ENCODE measurements around the gene GDPD1.
"Not testable (repeated sequence)": the region's sequence is repeated elsewhere in the genome, so short reads cannot be mapped to it uniquely, and the experiment has no call there.

GDPD1 gene

DNA sequence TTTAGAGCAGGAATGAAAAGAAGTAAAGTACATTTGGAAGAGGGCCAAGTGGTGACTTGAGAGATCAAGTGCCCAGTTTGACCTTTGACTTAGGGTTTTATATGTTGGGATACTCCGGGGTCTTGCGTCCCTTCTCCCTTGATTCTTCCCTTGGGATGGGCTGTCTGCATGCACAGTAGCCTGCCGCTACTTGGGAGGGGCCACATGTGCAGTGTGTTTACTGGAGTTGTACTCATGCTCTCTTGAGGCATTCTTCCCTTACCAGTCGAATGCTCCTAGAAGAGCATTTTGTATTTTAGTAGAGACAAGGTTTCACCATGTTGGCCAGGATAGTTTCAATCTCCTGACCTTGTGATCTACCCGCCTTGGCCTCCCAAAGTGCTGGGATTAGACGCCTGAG, 23.8 kb downstream of the GDPD1 start:
- no peak for DNase-seq (ENCODE audit: low spot score)
- no peak for FAIRE-seq

DNA sequence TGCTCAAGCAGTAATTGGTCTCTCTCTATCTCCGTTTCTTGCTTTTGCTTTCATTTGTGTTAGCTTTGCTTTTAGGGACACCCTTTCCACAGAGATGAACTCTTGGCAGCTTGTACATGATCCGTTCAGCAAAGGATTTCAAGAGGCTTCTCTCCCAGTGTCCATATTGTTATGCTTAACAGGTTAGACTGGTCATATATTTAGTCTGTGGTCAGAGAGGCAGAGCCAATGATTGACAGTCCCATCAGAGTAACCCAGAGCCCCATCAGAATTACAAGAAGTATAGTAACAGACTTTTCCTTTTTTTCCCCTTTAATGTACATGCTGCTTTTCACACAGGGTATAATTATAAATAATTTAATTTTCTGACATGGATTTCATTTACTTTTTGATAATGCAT, 34.4 kb downstream of the GDPD1 start:
- FAIRE-seq = no peak
- DNase-seq (ENCODE audit: low spot score) = no peak

DNA sequence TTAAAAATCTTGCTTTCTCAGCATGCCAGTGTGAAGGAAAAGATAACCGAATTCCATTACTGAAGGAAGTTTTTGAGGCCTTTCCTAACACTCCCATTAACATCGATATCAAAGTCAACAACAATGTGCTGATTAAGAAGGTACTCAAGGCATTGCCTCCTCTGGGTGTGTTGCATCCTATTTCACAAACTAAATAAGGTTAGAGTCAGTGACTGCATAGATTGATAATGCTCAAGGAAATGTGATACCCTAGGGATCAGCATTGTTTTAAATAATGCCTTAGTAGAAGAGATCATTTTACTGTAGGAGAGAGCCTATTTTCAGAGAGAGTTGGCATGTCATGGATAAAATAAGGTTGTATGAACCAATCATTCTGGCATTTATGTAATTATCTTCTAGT, 36.8 kb downstream of the GDPD1 start:
- no peak for DNase-seq (ENCODE audit: low spot score)
- FAIRE-seq = no peak

DNA sequence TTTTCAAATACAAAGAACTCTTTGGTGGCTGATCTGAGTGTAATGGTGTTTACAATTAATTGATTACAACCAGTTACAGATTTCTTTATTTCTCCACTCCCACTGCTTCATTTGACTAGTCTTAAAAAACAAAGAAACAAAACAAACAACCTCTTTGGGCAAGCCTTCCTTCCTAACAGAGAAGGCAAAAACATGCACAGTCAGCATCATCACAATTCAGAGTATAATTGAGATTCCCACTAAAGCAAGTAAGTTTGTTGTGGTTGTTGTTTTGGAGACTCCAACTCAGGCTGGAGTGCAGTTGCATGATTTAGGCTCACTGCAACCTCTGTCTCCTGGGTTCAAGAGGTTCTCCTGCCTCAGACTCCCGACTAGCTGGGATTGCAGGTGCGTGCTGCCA, 40.4 kb downstream of the GDPD1 start:
- FAIRE-seq (no peak), DNase-seq (ENCODE audit: low spot score) (no peak)

DNA sequence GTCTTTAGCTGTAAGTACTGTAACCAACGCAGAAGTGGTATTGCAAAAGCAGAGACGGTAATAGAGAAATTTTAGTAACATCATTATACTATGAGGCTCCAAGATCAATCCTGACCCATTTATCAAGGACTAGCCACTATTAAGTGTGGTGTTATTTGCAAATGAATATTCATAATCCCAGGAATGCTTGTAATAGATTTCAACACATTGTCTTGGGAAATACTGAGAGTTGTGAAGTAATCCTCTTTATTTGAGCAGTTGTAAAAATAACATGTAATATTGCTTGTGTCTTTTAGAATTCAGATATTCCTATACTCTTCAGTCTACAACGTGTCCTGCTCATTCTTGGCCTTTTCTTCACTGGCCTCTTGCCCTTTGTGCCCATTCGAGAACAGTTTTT, 46.4 kb downstream of the GDPD1 start:
- DNase-seq (ENCODE audit: low spot score) (no peak), FAIRE-seq (no peak)

DNA sequence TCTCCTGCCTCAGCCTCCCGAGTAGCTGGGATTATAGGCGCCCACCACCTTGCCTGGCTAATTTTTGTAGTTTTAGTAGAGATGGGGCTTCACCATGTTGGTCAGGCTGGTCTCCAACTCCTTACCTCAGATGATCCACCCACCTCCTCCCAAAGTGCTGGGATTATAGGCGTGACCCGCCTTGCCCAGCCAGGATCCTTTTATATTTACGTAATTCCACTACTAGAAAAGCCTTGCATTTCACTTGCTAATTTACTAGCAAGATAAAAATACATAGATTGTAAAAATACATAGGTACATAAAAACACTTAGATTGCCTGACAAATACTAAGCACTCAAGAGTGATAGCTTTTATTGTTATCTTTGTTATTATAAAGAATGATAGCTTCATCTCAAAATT, 47.5 kb downstream of the GDPD1 start:
- FAIRE-seq = no peak

DNA sequence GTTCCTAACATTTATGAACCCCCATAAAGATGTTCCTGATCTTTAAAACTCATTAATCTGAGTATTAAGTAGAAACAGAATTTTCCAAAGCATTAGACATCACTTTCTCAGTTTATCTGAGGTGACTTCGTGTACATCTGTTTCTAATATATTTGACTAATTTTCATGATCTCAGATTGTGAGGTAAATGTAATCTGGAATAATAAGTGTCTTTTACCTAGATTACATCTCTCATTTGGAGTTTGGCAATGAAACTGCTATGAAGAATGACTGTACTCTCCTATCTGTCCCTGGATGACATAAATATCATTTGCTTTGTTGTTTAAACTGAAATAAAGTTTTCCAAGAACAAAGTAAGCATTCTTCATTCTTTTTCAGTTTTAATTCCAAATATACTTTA, 55.3 kb downstream of the GDPD1 start:
- DNase-seq (ENCODE audit: low spot score) = no peak
- FAIRE-seq = no peak

More for the DNA sequence above, 47.5 kb downstream of the GDPD1 start:
- no peak for DNase-seq (ENCODE audit: low spot score)

DNA sequence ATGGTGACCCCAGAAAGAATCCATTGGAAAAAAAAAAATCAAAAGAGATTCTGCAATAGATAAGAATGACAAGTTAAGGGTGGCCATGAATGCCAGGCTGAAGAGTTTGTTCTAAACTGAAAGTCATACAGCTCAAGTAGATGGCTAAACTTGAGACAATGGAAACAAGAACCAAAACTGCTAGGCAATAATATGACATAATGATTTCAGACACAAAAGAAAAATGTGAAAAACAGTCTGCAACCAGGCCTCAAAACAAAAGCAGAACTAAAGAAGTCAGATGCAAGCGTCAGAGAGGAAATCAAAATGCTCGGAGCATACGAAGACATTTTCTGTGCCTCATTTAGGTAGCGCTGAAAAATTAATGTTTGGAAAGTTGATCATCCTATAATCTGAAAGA, 56.7 kb downstream of the GDPD1 start:
- no peak for FAIRE-seq
- DNase-seq (ENCODE audit: low spot score) = no peak

DNA sequence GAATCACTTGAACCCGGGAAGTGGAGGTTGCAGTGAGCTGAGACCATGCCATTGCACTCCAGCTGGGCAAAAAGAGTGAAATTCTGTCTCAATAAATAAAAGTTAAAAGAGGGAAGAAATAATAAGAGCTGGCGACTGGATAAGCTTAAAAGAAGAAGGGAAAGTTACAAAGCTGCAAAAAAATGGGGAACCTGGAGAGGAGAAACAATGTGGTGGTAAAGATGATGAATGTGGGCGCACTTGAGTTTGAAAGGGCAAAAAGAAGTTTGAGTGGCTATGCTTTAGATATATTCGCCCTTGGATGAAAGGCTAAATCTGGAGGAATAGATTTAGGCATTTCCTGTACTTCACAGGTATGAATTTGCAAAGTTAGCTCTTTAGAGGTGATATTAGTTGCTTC, 58.1 kb downstream of the GDPD1 start:
- DNase-seq (ENCODE audit: low spot score) (no peak), FAIRE-seq (no peak)

DNA sequence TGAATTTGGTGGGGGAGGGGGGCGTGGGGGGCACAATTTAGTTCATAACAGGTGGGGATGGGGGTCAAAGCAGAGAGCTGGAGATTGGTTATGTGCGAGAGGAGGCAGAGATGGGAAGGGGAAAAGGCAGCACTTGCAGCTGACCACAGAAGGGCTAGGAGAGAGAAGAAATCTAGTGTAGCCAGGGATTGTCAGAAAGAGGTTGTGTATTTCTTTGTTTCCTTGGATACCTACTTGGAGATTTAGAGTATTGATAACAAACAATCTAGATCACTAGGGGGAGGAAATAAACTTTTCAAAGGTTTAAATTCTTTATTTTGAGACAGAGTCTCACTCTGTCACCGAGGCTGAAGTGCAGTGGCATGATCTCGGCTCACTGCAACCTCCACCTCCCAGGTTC, 64.0 kb downstream of the GDPD1 start:
- no peak for FAIRE-seq
- no peak for DNase-seq (ENCODE audit: low spot score)

DNA sequence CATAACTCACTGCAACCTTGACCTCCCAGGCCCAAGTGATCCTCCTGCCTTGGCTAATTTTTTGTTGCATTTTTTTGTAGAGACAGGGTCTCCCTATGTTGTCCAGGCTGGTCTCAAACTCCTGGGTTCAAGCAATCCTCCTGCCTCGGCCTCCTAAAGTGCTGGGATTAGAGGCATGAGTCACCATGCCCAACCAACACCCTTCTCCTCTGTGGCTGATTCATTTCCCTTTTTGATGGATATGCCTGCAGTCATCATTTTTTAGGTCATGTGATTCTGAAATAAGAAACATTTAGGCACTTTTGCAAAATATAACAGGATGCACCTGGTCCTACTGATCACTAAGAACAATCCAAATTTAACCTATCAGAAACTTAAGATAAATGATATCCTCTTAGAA, 67.1 kb downstream of the GDPD1 start:
- DNase-seq (ENCODE audit: low spot score) = no peak
- FAIRE-seq = no peak

DNA sequence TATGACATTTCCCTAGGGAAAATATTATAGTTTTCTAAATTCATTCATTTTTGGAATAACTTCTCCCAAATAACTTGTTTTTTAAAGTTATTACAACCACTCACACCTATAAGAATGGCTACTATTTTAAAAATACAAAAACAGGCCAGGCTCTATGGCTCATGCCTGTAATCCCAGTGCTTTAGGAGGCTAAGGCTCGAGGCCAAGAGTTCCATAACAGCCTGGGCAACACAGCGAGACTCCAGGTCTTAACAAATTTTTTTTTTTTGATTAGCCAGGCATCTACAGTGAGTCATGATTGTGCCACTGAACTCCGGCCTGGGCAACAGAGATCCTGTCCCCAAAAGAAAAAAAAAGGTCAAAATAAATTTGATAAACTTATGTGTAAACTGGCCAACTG, 67.6 kb downstream of the GDPD1 start:
- no peak for DNase-seq (ENCODE audit: low spot score)
- no peak for FAIRE-seq

DNA sequence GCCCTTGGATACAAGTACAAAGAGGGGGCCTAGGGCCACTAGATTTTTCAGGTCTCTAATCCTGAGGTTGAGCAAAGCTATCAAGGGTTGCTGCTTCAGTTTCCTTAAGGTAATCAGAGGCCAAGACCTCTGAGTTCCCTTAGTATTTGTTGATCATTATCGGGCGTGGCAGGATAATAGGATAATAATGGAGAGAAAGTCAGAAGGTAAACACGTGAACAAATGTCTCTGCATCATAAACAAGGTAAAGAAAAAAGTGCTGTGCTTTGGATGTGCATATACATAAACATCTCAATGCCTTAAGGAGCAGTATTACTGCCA, 69.6 kb downstream of the GDPD1 start:
- no peak for FAIRE-seq
- no peak for DNase-seq (ENCODE audit: low spot score)

DNA sequence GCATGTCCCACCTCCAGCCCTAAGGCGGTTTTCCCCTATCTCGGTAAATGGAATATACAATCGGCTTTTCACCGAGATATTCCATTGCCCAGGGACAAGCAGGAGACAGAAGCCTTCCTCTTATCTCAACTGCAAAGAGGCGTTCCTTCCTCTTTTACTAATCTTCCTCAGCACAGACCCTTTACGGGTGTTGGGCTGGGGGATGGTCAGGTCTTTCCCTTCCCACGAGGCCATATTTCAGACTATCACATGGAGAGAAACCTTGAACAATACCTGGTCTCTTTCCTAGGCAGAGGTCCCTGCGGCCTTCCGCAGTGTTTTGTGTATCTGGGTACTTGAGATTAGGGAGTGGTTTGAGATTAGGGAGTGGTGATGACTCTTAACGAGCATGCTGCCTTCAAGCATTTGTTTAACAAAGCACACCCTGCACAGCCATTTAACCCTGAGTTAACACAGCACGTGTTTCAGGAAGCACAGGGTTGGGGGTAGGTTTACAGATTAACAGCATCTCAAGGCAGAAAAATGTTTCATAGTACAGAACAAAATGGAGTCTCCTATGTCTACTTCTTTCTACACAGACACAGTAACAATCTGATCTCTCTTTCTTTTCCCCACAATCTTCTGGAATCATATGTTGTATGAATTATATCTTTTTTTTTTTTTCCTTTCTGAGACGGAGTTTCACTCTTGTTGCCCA, 70.1 kb downstream of the GDPD1 start:
- not testable (repeated sequence) for FAIRE-seq; DNase-seq (ENCODE audit: low spot score)

DNA sequence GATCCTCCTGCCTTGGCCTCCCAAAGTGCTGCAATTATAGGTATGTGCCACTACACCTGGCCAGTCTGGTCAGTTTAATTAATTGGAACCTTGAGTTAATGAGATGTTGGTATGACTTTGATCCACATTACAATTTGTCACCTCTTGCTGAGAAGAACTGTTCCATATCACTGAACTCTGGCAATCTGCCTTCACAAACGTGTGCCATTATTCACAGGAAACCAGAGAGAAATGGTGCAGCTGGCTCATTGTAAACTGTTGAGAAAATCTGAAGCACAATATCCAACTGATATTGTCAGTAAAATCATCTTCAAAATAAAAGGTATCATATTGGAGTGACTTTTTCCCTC, 71.8 kb downstream of the GDPD1 start:
- no peak for DNase-seq (ENCODE audit: low spot score)
- FAIRE-seq = no peak

DNA sequence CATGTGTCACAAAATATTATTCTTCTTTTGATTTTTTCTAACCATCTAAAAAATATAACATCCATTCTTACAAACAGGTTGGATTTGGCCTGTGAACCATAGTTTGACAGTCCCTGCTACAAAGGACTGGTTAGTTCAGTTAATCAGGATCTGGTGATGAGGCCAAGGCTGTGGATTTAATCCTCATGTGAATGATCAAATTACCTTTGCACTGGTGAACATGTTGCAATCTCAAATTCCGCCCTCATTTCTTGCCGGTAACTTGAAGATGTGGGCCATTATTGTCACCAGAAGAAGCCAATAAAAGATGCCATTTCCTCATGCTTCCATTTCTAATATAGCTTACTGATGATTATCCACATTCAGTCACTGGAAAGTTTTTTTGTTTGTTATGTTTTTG, 75.9 kb downstream of the GDPD1 start:
- DNase-seq (ENCODE audit: low spot score) = no peak
- no peak for FAIRE-seq

DNA sequence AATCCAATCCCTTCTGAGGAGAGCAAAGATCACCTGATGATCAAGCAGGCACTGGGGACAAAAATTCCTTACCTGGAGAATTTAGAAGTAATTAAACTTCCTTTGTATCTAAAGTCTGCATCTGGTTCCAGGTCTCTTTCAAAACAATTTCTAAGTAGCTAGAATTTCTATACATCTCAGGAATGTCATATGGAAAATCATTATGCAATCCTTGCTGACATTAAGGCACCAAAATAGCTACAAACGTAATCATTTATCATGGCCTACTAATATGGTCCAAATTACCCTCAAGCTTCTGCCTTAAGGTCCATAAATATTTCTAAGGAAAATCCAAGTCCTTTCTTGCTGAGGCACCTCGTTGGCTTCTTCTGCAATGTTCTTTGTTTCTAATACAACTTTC, 78.2 kb downstream of the GDPD1 start:
- no peak for DNase-seq (ENCODE audit: low spot score)
- no peak for FAIRE-seq

DNA sequence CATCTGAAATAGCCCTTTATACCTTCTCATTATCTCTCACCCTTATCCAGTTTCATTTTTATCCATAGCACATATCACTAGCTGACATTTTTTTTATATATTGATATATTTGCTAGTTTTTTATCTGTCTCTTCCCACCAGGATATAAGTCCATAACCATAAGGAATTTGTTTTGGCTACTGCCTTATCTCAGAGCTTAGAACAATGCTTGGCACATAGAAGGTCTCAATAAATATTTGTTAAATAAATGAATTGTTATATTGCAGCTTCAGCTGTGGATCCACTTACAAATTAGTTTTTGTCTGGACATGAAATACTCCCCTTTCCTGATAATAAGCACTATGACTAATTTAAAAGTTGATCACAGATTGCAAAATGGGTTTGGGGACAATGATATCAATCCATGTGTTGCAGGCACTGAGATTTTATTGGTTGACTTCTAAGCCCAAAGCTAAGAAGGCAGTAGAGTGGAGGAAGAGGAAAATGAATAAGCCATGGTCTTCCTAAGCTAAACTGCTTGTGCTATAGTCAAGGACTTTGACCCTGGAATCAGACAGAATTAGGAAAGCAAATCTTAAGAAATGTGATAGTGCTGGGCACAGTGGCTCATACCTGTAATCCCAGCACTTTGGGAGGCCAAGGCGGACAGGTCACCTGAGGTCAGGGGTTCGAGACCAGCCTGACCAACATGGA, 79.2 kb downstream of the GDPD1 start:
- FAIRE-seq (no peak), DNase-seq (ENCODE audit: low spot score) (no peak)

DNA sequence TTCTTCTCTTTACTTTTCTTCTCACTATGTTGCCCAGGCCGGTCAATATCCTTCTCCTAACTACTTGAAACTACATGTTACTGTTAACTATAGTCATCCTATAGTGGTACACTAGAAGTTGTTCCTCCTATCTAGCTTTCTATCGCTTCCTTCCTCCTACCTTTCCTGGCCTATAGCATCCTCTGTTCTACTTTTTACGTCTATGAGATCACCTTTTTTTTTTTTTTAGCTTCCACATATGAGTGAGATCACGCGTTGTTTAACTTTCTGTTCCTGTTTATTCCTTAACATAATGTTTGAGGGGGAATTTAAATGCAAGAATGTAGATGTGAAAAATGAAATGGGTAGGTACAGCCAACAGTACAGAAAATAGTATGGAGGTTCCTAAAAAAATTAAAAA, 80.6 kb downstream of the GDPD1 start:
- FAIRE-seq (no peak), DNase-seq (ENCODE audit: low spot score) (no peak)

DNA sequence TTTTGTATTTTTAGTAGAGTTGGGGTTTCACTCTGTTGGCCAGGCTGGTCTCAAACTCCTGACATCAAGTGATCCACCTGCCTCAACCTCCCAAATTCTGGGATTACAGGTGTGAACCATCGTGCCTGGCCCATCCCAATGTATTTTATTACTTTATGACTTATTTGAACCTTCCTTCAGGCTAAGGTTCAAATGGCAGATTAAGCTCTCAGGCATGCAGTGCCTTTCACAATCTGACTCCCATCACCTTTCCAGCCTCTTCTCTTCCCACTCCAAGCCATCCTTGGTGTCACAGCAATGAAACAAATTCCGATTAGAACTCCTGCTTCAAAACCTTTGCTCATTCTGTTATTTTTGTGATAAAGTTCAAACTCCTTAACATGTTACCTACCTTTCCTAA, 84.5 kb downstream of the GDPD1 start:
- no peak for FAIRE-seq

DNA sequence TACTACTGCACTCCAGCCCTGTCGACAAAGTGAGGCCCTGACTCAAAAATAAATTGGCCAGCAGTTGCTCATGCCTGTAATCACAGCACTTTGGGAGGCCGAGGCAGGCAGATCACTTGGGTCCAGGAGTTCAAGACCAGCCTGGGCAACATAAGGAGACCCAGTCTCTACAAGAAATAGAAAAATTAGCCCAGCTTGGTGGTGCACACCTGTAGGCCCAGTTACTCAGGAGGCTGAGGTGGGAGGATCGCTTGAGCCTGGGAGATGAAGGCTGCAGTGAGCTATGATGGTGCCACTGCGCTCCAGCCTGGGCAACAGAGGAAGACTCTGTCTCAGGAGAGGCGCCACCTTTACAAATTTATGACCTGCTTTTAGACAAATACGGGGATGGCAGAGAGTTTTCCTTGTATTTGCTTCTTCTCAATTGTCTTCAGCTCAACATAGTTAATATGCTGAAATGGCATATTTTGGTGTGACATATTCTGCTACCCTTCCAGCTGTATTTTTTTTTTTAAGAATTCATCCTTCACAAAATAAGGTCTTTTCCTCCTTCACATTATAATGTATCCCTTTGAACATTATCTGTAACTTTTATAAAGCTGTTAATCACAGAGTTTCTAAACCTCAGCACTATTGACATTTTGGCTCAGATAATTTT, 90.1 kb downstream of the GDPD1 start:
- FAIRE-seq (no peak), DNase-seq (ENCODE audit: low spot score) (no peak)

More for the DNA sequence above, 84.5 kb downstream of the GDPD1 start:
- DNase-seq (ENCODE audit: low spot score) = no peak

DNA sequence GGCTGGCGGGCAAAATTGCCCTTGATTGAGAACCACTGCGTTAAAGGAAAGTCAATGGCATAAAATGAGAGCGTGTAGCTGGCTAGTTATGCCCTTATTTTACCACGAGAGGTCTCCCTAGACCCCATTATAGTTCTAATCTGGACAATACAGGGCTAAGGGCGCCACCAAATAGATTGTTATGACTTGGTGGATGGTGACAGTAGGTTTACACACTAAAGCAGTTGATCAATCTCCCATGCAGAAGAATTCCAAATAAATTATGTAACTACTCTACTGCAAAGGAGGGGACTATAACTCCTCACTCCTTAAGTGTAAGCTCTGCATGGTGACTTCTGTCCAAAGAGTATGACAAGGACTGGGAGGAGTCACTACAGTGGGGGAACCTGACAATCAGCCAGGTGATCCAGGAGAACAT, 90.7 kb downstream of the GDPD1 start:
- FAIRE-seq (peak; percentile 61), DNase-seq (ENCODE audit: low spot score) (peak; percentile 56)

DNA sequence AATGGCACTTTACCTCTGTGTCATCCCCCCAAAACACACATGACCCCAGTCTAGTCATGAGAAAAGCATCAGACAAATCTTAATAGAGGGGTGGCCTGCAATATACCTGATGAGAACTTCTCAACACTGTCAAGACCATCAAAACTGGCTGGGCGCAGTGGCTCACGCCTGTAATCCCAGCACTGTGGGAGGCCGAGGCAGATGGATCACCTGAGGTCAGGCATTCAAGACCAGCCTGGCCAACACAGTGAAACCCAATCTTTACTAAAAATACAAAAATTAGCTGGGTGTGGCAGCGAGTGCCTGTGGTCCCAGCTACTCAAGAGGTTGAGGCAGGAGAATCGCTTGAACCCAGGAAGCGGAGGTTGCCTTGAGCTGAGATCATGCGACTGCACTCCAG, 91.2 kb downstream of the GDPD1 start:
- FAIRE-seq; DNase-seq (ENCODE audit: low spot score): not testable (repeated sequence)

Measured in RCC 7860 (cell line).